OCI-LY7 (cell line): ENCODE data around the gene ITGA8.

Experiments used
- EZH2phosphoT487 ChIP-seq: fragments of 200-600 bp; sonication (generic); IDR thresholded peaks from 2 replicates; pipeline ENCODE4 v1.6.1; 2018; ENCODE audit warnings: low read depth, borderline replicate concordance, mild to moderate bottlenecking, mixed run types, antibody characterized with exemption, low read length, moderate library complexity, mixed read lengths
- TF ChIP-seq, protein P1 (sequence below): fragments of 200-600 bp; sonication (generic); conservative IDR thresholded peaks from 2 replicates; pipeline ENCODE4 v1.5.1; 2014; ENCODE audit warnings: mild to moderate bottlenecking, antibody characterized with exemption, low read length, moderate library complexity, mixed read lengths

- TF ChIP-seq, protein P1, sequence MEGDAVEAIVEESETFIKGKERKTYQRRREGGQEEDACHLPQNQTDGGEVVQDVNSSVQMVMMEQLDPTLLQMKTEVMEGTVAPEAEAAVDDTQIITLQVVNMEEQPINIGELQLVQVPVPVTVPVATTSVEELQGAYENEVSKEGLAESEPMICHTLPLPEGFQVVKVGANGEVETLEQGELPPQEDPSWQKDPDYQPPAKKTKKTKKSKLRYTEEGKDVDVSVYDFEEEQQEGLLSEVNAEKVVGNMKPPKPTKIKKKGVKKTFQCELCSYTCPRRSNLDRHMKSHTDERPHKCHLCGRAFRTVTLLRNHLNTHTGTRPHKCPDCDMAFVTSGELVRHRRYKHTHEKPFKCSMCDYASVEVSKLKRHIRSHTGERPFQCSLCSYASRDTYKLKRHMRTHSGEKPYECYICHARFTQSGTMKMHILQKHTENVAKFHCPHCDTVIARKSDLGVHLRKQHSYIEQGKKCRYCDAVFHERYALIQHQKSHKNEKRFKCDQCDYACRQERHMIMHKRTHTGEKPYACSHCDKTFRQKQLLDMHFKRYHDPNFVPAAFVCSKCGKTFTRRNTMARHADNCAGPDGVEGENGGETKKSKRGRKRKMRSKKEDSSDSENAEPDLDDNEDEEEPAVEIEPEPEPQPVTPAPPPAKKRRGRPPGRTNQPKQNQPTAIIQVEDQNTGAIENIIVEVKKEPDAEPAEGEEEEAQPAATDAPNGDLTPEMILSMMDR = no peak
- TF ChIP-seq EZH2phosphoT487 = no peak
Measured at GRCh38 chr10:15632456-15633091, 87.1 kb downstream of the ITGA8 start.
